GM19397 (cell line): ENCODE results near the gene IFNA4.
"Not testable (repeated sequence)": the region's sequence is repeated elsewhere in the genome, so short reads cannot be mapped to it uniquely, and the experiment has no call there.

Experiments
- ATAC-seq: cut with Tn5 transposase; IDR thresholded peaks from one replicate; pipeline ENCODE4 v1.9.1; 2021; ENCODE audit warnings: mild to moderate bottlenecking, moderate library complexity; ENCODE audit not compliant: unreplicated experiment

Gene IFNA4

DNA sequence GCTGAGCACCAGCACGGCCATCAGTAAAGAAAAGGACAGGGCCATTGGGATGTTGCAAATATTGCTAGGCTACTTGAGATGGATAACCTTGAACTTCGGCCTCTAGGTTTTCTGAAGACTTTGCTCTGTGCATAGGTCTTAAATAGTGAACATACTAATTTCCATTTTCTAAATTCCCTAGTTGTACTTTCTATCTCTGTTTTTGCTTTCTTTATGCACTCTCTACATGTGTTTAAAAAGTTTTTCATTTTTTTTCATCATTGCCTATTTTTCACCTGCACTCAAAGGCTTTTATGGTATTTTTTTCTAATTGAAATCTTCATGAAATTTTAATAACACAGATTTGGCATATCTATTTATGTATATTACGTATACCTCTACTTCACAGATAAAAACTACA, at the start of gene IFNA4:
IFNA4 (minus strand) TSS at position 101 of the 400 bp plus-strand sequence; CDS start at position 45, 56 bp downstream.
- not testable (repeated sequence) for ATAC-seq

DNA sequence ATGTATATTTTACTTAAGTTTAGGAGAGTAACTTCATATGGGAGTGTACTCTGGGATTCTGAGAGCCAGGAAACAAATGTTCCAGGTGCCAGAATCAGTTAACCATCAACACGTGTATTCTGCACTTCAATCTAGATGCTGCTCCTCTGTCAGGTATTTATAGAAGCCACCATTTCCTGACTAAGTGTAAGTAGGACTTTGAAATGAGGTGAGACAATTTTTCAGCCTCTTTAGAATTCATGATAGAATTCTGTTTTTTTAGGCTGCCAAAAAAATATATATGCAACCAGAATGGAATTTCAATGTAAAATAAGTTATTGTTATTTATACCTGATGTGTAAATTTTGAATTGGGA, 49.0 kb upstream of the IFNA4 start:
- ATAC-seq: peak; percentile 36

DNA sequence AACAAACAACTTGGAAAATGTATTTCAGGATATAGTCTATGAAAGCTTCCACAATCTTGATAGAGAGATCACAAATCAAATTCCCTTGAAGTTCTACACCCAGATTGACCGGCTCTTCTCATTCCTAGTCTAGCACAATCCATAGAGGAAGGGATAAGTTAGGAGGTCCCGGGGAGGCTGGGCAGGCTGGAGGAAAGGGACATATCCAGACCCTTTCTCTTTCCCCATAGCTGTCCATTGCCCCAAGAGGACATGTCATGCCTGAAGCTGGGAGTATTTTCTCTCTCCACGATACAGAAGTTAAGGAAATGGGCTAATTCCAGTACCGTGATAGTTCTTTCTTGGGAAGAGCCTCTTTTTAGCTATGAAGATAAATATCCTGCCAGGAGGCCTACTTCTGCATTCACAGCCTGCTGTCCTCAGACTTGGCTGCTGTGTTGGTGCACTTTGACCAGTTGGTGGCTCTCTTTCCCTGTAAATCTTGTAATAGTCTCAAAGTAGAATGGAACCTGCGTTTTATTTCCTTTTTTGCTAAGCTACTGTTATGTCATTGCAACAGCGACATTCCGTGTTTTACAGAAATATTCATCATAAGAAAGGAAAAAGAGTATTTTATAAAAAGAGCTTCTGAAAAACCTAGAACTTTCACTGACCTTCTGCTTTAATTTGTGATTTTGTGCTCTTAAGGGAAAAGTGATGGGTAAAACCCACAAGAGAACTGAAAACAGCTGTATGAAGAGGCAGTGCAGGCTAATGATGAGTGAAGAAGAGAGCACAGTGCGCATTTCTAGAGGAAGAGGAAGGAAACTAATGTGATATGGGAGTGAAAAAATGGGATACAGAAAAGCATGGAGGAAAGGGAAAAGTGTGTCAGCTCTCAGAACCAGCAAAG, 48.3 kb upstream of the IFNA4 start:
- ATAC-seq: peak; percentile 82

DNA sequence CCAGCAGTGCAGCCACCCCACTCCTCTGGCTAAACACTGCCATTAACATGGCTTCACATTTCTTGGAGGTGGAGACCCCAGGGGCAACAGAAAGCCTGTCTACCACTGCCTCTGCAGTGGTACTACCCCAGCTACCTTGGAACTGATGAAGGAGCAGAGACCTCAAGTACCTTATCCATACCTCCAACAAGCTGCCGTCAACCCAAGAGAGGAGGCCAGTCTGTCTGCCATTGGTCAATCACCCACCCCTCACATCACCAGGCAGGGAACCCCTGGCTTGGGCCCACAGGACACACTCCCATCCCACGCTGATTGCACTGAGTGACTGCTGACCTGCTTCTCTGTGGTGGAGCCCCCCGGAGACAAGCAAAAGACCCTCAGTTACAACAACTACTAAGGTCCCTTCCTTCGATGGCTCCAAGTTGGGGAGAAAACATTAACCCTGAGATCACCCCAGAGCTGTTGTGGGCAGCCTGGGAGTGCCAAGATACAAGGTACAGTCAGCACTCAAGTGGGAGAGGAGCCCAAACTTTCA, 46.8 kb upstream of the IFNA4 start:
- no peak for ATAC-seq

DNA sequence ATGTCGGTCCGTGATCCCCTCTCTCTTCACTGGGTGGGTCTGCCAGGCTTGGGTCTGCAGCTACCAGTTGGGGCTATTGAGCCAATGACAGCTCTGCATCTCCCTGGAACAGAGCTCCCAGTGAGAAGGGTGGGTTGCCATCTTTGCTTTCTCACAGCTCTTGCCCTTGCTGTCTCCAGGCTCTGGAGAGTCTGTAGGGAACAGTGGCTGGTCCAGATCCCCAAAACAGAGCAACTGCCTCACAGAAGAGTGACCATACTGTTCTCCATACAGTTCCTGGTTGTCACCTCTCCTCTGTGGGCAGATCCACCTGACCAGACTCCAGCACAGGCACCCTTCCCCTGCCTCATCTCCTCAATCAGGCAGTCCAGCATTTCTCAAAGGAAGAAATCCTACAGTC, 45.9 kb upstream of the IFNA4 start:
- no peak for ATAC-seq

DNA sequence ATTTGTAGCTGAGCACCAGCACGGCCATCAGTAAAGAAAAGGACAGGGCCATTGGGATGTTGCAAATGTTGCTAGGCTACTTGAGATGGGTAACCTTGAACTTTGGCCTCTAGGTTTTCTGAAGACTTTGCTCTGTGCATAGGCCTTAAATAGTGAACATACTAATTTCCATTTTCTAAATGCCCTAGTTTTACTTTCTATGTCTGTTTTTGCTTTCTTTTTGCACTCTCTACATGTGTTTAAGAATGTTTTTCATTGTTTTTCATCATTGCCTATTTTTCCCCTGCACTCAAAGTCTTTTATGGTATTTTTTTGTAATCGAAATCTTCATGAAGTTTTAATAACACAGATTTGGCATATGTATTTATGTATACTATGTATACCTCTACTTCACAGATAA, 40.7 kb upstream of the IFNA4 start, which contains the start of gene IFNA17:
IFNA17 (minus strand) TSS at position 101 of the 400 bp plus-strand sequence; CDS start at position 52, 49 bp downstream.
- no peak for ATAC-seq

DNA sequence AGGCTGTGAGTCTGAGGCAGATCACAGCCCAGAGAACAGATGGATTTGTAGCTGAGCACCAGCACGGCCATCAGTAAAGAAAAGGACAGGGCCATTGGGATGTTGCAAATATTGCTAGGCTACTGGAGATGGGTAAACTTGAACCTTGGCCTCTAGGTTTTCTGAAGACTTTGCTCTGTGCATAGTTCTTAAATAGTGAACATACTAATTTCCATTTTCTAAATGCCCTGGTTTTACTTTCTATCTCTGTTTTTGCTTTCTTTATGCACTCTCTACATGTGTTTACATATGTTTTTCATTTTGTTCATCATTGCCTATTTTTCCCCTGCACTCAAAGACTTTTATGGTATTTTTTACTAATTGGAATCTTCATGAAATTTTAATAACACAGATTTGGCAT, 29.8 kb upstream of the IFNA4 start, which contains the start of gene IFNA16:
IFNA16 (minus strand) TSS at position 101 of the 400 bp plus-strand sequence; CDS start at position 95, 6 bp downstream.
- not testable (repeated sequence) for ATAC-seq

DNA sequence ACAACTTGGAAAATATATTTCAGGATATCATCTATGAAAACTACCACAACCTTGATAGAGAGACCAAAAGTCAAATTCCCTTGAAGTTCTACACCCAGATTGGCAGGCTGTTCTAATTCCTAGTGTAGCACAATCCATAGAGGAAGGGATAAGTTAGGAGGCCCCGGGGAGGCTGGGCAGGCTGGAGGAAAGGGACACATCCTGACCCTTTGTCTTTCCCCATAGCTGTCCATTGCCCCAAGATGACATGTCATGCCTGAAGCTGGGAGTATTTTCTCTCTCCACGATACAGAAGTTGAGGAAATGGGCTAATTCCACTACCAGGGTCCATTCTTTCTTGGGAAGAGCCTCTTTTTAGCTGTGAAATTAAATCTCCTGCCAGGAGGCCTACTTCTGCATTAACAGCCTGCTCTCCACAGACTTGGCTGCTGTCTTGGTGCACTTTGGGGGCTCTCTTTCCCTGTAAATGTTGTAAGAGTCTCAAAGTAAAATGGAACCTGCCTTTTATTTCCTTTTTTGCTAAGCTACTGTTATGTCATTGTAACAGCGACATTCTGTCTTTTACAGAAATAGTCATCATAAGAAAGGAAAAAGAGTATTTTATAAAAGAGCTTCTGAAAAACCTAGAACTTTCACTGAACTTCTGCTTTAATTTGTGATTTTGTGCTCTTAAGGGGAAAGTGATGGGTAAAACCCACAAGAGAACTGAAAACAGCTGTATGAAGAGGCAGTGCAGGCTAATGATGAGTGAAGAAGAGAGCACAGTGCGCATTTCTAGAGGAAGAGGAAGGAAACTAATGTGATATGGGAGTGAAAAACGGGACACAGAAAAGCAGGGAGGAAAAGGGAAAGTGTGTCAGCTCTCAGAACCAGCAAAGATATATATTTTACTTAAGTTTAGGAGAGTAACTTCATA, 26.3 kb upstream of the IFNA4 start:
- not testable (repeated sequence) for ATAC-seq

DNA sequence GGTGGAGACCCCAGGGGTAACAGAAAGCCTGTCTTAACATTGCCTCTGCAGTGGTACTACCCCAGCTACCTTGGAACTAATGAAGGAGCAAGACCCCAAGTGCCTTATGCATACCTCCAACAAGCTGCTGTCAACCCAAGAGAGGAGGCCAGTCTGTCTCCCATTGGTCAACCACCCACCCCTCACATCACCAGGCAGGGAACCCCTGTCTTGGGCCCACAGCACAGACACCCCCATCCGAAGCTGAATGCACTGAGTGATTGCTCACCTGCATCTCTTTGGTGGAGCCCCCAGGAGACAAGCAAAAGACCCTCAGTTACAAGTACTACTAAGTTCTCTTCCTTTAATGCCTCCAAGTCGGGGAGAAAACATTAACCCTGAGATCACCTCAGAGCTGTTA, 24.8 kb upstream of the IFNA4 start:
- not testable (repeated sequence) for ATAC-seq

DNA sequence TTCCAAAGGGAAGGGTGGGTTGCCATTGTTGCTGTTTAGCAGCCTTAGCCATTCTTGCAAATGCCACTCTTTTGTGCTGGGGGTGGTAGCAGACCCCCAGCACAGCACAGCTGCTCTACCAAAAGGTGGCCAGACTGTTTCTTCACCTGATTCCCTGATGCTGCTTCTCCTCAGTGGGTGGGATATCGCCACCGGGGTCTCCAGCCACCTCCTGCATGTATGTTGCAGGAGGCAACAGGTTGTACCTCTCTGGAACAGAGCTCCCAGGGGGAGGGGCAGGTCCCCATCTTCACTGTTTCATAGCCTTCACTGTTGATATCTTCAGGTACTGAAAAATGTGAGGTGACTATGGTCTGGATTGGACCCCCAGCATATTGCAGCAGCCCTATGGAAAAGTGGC, 23.4 kb upstream of the IFNA4 start:
- not testable (repeated sequence) for ATAC-seq

DNA sequence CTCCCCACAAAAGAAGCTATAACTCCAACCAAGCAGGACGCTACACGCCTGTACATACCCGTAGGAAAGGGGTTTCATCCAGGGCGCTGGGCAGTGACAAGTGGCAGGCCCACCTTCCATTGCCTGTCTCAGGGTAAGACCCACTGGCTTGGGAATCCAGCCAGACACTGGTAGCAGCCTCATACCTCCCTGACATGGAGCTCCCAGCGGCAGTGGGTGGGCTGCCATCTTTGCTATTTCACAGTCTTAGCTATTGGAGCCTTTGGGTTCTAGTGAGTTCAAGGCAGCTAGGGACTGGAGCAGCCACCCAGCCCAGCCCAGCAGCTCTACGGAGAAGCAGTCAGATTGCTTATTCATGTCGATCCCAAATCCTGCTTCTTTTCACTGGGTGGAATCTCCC, 22.9 kb upstream of the IFNA4 start:
- ATAC-seq: no peak

DNA sequence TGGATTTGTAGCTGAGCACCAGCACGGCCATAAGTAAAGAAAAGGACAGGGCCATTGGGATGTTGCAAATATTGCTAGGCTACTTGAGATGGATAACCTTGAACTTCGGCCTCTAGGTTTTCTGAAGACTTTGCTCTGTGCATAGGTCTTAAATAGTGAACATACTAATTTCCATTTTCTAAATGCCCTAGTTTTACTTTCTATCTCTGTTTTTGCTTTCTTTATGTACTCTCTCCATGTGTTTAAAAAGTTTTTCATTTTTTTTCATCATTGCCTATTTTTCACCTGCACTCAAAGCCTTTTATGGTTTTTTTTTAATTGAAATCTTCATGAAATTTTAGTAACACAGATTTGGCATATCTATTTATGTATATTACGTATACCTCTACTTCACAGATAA, 19.7 kb upstream of the IFNA4 start, which contains the start of gene IFNA10:
IFNA10 (minus strand) TSS at position 101 of the 400 bp plus-strand sequence; CDS start at position 55, 46 bp downstream.
- ATAC-seq: not testable (repeated sequence)

DNA sequence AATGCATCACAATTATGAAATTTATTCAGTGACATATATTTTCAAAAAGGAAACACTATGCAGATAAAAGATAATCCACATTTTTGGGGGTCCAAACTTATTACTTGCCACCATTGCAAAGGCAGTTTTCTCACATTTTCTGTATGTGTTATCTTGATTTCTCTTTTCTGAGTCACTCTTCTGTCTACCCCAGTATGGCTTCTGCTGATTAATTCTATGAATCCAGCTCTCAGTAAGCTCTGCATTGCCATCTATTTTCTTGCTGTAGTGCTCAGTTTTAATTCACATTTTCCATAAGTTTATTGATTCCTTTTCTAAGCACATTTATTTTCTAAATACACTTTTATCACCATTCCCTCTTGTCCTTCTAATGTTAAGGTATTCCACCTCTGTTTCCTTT, 17.8 kb upstream of the IFNA4 start:
- ATAC-seq: no peak

DNA sequence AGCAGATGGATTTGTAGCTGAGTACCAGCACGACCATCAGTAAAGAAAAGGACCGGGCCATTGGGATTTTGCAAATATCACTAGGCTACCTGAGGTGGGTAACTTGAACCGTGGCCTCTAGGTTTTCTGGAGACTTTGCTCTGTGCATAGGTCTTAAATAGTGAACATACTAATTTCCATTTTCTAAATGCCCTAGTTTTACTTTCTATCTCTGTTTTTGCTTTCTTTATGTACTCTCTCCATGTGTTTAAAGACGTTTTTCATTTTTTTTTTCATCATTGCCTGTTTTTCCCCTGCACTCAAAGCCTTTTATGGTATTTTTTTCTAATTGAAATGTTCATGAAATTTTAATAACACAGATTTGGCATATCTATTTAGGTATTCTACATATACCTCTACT, 14.7 kb upstream of the IFNA4 start, which contains the start of gene IFNA7:
IFNA7 (minus strand) TSS at position 101 of the 400 bp plus-strand sequence; CDS start at position 61, 40 bp downstream.
- not testable (repeated sequence) for ATAC-seq

DNA sequence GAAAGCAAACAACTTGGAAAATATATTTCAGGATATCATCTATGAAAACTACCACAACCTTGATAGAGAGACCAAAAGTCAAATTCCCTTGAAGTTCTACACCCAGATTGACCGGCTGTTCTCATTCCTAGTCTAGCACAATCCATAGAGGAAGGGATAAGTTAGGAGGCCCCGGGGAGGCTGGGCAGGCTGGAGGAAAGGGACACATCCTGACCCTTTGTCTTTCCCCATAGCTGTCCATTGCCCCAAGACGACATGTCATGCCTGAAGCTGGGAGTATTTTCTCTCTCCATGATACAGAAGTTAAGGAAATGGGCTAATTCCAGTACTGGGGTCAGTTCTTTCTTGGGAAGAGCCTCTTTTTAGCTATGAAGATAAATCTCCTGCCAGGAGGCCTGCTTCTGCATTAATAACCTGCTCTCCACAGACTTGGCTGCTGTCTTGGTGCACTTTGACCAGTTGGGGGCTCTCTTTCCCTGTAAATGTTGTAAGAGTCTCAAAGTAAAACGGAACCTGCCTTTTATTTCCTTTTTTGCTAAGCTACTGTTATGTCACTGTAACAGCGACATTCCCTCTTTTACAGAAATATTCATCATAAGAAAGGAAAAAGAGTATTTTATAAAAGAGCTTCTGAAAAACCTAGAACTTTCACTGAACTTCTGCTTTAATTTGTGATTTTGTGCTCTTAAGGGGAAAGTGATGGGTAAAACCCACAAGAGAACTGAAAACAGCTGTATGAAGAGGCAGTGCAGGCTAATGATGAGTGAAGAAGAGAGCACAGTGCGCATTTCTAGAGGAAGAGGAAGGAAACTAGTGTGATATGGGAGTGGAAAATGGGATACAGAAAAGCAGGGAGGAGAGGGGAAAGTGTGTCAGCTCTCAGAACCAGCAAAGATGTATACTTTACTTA, 7.7 kb upstream of the IFNA4 start:
- peak; percentile 87 for ATAC-seq

DNA sequence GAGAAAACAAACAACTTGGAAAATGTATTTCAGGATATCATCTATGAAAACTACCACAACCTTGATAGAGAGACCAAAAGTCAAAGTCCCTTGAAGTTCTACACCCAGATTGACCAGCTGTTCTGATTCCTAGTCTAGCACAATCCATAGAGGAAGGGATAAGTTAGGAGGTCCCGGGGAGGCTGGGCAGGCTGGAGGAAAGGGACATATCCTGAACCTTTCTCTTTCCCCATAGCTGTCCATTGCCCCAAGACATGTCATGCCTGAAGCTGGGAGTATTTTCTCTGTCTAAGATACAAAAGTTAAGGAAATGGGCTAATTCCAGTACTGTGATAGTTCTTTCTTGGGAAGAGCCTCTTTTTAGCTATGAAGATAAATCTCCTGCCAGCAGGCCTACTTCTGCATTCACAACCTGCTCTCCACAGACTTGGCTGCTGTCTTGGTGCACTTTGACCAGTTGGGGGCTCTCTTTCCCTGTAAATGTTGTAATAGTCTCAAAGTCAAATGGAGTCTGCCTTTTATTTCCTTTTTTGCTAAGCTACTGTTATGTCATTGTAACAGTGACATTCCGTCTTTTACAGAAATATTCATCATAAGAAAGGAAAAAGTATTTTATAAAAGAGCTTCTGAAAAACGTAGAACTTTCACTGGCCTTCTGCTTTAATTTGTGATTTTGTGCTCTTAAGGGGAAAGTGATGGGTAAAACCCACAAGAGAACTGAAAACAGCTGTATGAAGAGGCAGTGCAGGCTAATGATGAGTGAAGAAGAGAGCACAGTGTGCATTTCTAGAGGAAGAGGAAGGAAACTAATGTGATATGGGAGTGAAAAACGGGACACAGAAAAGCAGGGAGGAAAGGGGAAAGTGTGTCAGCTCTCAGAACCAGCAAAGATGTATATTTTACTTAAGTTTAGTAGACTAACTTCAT, 4.3 kb downstream of the IFNA4 start:
- peak; percentile 95 for ATAC-seq

DNA sequence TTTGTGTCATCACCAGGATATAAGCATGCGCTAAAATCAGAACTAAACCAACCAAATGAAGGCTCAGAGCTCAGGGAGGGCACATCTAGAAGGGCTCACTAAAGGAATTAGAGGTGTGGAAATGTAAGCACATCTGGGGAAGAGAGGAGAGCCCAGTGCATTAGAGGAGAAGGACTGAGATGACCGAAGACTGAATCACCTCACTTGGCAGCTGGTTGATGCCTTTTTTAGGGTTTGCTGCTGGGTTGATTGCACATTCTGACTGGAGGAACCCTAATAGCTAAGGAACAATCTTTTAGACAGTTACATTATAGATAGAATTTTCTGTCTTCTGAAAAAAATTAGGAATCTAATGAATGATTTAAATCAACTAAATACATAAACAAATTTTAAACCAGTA, 12.7 kb downstream of the IFNA4 start:
- no peak for ATAC-seq

DNA sequence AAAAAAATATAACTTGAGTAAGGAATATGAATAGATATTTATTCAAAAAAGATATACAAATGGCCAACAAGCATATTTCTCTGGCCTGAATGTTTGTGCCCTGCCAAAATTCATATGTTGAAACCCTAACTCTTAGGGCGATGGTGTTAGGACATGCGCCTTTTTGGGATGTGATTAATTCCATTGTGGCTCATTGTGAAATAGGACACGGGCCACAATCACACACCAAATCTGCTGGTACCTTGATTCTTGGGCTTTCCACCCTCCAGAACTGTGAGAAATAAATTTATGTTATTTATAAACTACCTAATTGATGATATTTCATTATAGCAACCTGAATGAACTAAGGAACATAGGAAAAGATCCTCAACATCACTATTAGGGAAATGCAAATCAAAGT, 15.2 kb downstream of the IFNA4 start:
- no peak for ATAC-seq

DNA sequence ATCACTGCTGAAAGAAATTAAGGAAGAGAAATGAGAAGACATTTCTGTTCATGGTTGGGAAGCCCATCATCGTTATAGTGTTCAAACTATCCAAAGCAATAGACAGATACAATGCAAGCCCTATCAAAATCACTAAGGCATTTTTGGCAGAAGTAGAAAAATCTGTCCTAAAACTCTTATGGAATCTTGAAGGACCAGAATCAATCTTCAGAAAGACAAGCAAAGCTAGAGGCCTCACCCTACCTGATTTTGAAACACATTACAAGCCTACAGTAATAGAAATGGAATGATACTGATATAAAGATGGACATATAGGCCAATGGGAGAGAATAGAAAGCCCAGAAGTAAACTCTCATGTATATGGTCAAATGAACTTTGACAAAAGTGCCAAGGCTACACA, 16.0 kb downstream of the IFNA4 start:
- no peak for ATAC-seq
